Stomach (tissue), 9 donors: ENCODE results near the gene PRG2. TPM values are rescaled to one million over a fixed set of nuclear protein-coding genes. Genes with fewer than 3 reads are reported as not detected.

Experiments used
- DNase-seq, 2 donors: peaks; one replicate each; pipeline versions ENCODE4 v3.0.0 to v3.0.0-alpha.2; 2013 to 2019
- H3K27ac ChIP-seq, 5 donors: fragments of 200-600 bp in 4 of 5; sonication (generic) in 4 of 5; one replicate each; pipeline ENCODE4 v1.5.1; 2013 to 2019; ENCODE audit warnings: mild to moderate bottlenecking in 1 of 5, moderate library complexity in 1 of 5
- H3K27me3 ChIP-seq, 3 donors: fragments of 200-600 bp; sonication (generic); one replicate each; pipeline ENCODE4 v1.5.1; 2017 to 2019; ENCODE audit warnings: mixed run types in 1 of 3
- H3K36me3 ChIP-seq, 4 donors: fragments of 200-600 bp; sonication (generic); 1 replicate in 3 of 4; 2 replicates in 1 of 4; pipeline ENCODE4 v1.5.1; 2016 to 2019
- H3K4me1 ChIP-seq, 4 donors: fragments of 200-600 bp; sonication (generic); one replicate each; pipeline ENCODE4 v1.5.1; 2016 to 2019
- H3K4me3 ChIP-seq, 4 donors: fragments of 200-600 bp; sonication (generic) in 3 of 4; one replicate each; pipeline ENCODE4 v1.5.1; 2016 to 2019; ENCODE audit warnings: mild to moderate bottlenecking in 1 of 4
- H3K9me3 ChIP-seq, 4 donors: fragments of 200-600 bp; sonication (generic); one replicate each; pipeline ENCODE4 v1.5.1; 2016 to 2019
- CTCF ChIP-seq, 7 experiments: fragments of 450-650 bp in 4 of 7; fragments of 200-600 bp in 3 of 7; sonication (generic) in 3 of 7; IDR thresholded peaks; one replicate each; pipeline ENCODE4 v1.5.1; 2016 to 2019; ENCODE audit warnings: antibody characterized with exemption in 7 of 7, control low read depth in 2 of 7, mild to moderate bottlenecking in 1 of 7
- EP300 ChIP-seq: sonication (generic); formaldehyde crosslinking; IDR thresholded peaks from one replicate; pipeline ENCODE4 v1.6.1; 2017; ENCODE audit warnings: antibody characterized with exemption
- POLR2A ChIP-seq, 4 donors: fragments of 450-650 bp; IDR thresholded peaks; one replicate each; pipeline ENCODE4 v1.6.1; 2016; ENCODE audit warnings: antibody characterized with exemption in 4 of 4, control low read depth in 2 of 4, mild to moderate bottlenecking in 1 of 4, moderate library complexity in 1 of 4
- POLR2AphosphoS5 ChIP-seq, 3 donors: sonication (generic); formaldehyde crosslinking; IDR thresholded peaks; one replicate each; pipeline ENCODE4 v1.6.1; 2016; ENCODE audit warnings: antibody characterized with exemption in 3 of 3
- WGBS, 5 donors: extraction: QIAGEN DNeasy Blood & Tissue Kit in 3 of 5; methylation state at CpG; one replicate each; pipeline versions ENCODE4 v1.1.5 to v1.1.7; 2013 to 2018; 5-methylcytosine and 5-hydroxymethylcytosine counted together
- intact Hi-C: fragments of 100-400 bp; cut with DNase I; formaldehyde crosslinking; loops from one replicate; pipeline ENCODE4 v1.15.1; 2023; ENCODE audit warnings: low total_unique reads
- polyA plus RNA-seq, 3 donors: library from polyadenylated mRNA; stranded (reverse); fragments of 200-250 nt; gene quantifications; one replicate each; pipeline ENCODE4 v1.2.3, GENCODE V29; 2013
- total RNA-seq, 5 donors: library from RNA; depleted of rRNA; stranded (reverse); fragments of >200 nt; gene quantifications; one replicate each; pipeline versions ENCODE4 v1.1.0 to v1.2.3, GENCODE V29; 2014 to 2016
- donor health status: healthy with polysubstance abuse.
- donor health status: Bipolar disorder and iron deficiency.
- donor health status: healthy.

Gene PRG2
- total and polyA plus RNA-seq, 8 donors: 0.25 to 0.73 TPM; not detected in 6

GRCh38 chr11:57399221-57399620, 8.8 kb upstream of the PRG2 start:
- H3K9me3 ChIP-seq: no peaks in the 10 kb centered on the region
- no peak overlapping the region for H3K4me3 ChIP-seq
- no peaks in the 10 kb centered on the region for H3K36me3 ChIP-seq
- H3K4me1 ChIP-seq: no peaks in the 10 kb centered on the region
- H3K27me3 ChIP-seq: no peaks in the 10 kb centered on the region
- 71 to 85% (median 81%) methylated on average over 5 of the region's 5 CpGs for WGBS, 5 donors
- no peak overlapping the region for H3K27ac ChIP-seq
- TF ChIP-seq EP300 (no peak), POLR2AphosphoS5 (IDR thresholded peaks at IDR 0.05) (no peak), CTCF (IDR thresholded peaks at IDR 0.05) (no peak), POLR2A (IDR thresholded peaks at IDR 0.05) (no peak)
- intact Hi-C loops: no loop called here
- DNase-seq: no peak

- H3K4me1 ChIP-seq: no peaks in the 10 kb centered on the region
- TF ChIP-seq CTCF (IDR thresholded peaks at IDR 0.05) (no peak), POLR2AphosphoS5 (IDR thresholded peaks at IDR 0.05) (no peak), EP300 (no peak), POLR2A (IDR thresholded peaks at IDR 0.05) (no peak)
- DNase-seq: no peak
- H3K36me3 ChIP-seq: no peaks in the 10 kb centered on the region
- no peaks in the 10 kb centered on the region for H3K27me3 ChIP-seq
- H3K27ac ChIP-seq: no peak overlapping the region
- WGBS, 5 donors: 72 to 86% (median 78%) methylated on average over 4 of the region's 4 CpGs
- intact Hi-C loops: no loop called here
- no peaks in the 10 kb centered on the region for H3K9me3 ChIP-seq
- no peak overlapping the region for H3K4me3 ChIP-seq
Measured at GRCh38 chr11:57397394-57397990, 7.0 kb upstream of the PRG2 start.

GRCh38 chr11:57396744-57397143, 6.3 kb upstream of the PRG2 start:
- H3K4me1 ChIP-seq: no peaks in the 10 kb centered on the region
- H3K36me3 ChIP-seq: no peaks in the 10 kb centered on the region
- TF ChIP-seq CTCF (IDR thresholded peaks at IDR 0.05) (no peak), EP300 (no peak)
- H3K27ac ChIP-seq: no peak overlapping the region
- no peak overlapping the region for H3K4me3 ChIP-seq
- 60 to 74% (median 62%) methylated on average over 2 of the region's 2 CpGs for WGBS, 5 donors
- intact Hi-C loops: no loop called here
- no peaks in the 10 kb centered on the region for H3K9me3 ChIP-seq
- no peak for DNase-seq
- H3K27me3 ChIP-seq: no peaks in the 10 kb centered on the region

GRCh38 chr11:57395905-57396623, 5.6 kb upstream of the PRG2 start:
- DNase-seq: no peak
- intact Hi-C loops: no loop called here
- Histone ChIP-seq H3K4me1 (no peaks in the 10 kb centered on the region), H3K4me3 (no peak overlapping the region), H3K36me3 (no peaks in the 10 kb centered on the region), H3K27me3 (no peaks in the 10 kb centered on the region), H3K27ac (no peak overlapping the region), H3K9me3 (no peaks in the 10 kb centered on the region)
- no peak for TF ChIP-seq EP300
- TF ChIP-seq POLR2AphosphoS5 (IDR thresholded peaks at IDR 0.05): no peak
- no peak for TF ChIP-seq CTCF (IDR thresholded peaks at IDR 0.05)
- TF ChIP-seq POLR2A (IDR thresholded peaks at IDR 0.05): no peak
- WGBS, 5 donors: 79 to 83% (median 82%) methylated on average over 11 of the region's 11 CpGs
